Breast epithelium (tissue), 3 donors: ENCODE results near the gene COPG2.

Source experiments
- CTCF ChIP-seq, 3 donors: fragments of 450-650 bp; IDR thresholded peaks; one replicate each; pipeline ENCODE4 v1.5.1; 2016 to 2017; ENCODE audit warnings: antibody characterized with exemption in 3 of 3, mild to moderate bottlenecking in 3 of 3, moderate library complexity in 3 of 3
- POLR2A ChIP-seq: fragments of 450-650 bp; IDR thresholded peaks from one replicate; pipeline ENCODE4 v1.6.1; 2016; ENCODE audit warnings: antibody characterized with exemption, mild to moderate bottlenecking, moderate library complexity
- POLR2AphosphoS5 ChIP-seq, 3 donors: sonication (generic); formaldehyde crosslinking; IDR thresholded peaks; one replicate each; pipeline ENCODE4 v1.6.1; 2017; ENCODE audit warnings: antibody characterized with exemption in 3 of 3

GRCh38 chr7:130632111-130632510 lies 36.4 kb downstream of the COPG2 start:
- TF ChIP-seq CTCF (IDR thresholded peaks at IDR 0.05) (no peak), POLR2A (no peak), POLR2AphosphoS5 (IDR thresholded peaks at IDR 0.05) (no peak)
